Measurements from ENCODE around the gene PLEKHA5.

PLEKHA5 gene

DNA sequence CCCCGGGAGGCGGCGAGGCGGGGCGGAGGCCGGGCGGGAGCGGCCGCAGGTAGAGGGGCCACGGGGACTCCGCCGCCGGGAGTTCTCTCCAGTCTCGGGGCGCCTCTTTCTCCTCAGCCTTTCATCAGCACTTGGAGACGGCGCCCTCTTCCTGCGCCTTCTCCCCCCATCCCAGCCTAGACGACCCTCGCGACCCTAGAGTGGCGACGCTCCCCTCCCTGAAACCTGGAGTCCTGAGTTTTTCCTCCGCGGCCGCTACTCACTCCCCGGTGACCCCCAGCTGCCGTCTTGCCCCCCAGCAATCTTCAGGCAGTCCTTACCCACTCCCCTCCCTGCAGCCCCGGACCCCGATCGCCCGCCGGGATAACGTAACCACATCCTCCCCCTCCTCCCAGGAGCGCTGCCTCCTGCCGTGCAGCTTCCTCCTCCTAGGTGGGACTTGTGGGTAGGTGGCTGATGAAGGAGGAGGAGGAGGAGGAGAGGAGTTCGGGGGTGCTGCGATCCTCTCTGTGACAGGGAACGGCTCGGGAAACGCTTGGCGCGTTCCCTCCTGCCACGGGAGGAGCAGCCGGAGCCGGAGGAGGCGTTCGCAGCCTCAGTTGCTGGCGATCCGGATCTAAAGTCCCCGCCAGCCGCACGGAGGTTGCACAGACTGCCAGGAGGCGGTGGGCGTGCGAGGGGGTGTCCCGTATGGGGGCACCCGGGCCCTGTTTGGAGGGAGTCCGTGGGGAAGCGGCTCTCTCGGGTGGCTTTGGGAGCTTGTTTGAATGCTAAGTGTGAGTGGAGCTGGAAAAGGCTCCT is 891 bp downstream of the PLEKHA5 start:
- DNase-seq (ENCODE audit: low read depth), result no peak

DNA sequence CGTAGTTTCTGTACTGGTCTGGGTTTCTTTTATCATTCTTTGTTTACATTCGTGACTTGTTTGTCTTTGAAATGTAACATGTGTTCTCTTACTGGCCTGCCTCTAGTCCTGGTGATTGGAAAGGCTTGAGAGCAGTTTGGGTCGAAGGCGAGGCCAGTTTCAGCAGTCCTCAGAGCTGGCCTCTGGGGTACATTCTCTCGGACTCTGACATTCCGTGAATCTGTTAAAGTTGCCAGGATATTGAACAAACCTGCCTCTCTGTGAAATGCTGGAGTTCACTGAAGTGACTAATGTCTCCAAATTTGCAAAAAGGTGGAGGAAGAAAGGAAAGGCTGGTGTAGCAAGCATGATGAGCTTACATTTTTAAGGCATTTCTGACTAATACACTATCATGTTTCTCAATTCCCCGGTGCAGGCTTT is 1.5 kb downstream of the PLEKHA5 start:
- DNase-seq (ENCODE audit: low read depth), result no peak

DNA sequence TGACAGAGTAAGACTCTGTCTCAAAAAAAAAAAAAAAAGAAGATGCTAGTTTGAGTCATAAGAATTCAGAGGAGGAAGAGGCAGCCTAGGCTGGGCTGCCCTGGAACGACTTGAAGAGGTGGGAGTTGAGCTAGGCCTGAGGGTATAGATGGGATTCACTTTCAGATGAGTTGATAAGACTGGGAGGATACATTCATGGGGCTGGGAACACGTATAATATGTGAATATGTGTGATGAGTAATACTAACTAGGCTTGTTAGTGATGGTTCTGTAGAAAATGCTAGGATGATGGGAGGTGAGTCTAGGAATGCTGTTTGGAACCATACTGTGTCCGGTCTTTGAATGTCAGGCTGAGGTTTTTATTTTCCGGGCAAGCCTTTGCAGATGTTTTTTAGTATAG is 9.0 kb downstream of the PLEKHA5 start:
- DNase-seq (ENCODE audit: low read depth), result no peak

DNA sequence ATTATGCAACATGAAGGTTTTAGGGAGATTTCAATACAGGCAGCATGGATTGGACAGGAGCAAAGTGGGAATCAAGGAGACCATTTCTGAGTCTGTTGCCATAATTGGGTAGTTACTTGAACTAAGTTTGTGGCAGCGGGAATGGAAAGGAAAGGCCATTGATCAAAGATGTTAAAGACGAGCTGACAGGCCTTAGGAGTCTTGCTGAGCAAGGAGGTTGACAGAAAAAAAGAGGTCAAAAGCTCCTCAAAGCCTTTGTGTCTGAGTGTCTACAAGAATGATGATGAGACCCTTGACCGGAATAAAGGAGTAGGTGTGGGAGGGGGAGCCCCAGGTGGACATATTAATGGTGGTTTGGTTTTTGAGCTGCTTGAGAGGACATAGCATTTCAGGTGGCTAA is 9.4 kb downstream of the PLEKHA5 start:
- DNase-seq (ENCODE audit: low read depth), result no peak

DNA sequence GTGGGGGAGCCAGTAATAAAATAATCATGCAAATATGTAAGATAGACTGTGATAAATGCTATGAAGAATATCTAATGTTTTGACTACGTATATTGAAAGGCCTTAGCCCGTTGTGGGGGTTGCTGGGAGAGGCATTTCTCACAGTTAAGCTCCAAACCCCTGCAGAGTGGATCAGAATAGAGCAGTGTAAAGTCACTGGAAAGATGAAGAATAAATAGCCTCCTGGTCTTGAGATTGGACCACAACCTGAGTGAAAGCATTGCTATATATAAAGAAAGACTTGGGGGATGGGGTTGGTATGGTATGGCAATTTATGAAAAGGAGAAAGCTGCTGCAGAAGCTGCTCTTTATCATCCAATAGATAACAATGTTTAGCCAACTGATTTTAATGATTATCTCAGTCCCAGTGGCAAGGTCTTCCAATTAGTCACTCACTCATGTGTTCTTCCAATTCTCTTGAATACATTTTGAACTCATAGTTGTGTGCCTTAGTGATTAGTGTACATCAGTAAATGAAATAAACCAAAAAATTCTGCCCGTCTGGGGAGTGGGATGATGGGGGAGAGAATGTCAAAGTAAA is 10.2 kb downstream of the PLEKHA5 start:
- DNase-seq (ENCODE audit: low read depth), result no peak

DNA sequence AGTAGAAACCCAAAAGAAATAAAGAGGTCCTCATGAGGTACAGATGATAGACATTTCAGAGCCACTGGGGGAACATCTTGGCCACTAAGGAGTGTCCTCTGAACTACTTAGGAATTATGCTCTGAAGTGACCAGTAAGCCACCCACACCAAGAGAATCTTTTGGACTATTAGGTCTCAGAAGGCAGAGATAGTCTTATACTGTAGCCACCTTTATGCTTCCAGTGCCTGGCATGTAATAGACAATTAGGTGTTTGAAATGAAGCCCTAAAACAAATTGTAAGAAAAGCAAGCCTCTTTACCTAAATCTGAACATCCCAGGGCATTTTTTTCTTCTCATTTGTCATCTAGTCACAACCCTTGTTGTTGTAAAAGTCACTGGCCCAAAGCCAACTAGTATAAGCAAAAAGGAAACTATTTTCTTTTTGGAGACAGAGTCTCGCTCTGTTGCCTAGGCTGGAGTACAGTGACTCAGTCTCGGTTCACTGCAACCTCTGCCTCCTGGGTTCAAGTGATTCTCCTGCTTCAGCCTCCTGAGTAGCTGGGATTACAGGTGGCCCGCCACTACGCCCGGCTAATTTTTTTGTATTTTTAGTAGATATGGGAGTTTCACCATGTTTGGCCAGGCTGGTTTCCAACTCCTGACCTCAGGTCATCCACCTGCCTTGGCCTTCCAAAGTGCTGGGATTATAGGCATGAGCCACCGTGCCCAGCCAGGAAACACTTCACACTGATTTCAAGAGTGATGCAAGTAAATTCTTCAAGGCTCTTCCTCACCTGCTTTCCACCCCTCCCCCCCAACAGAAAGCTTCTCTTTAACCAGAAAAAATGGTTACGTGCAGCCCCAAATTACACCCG is 11.1 kb downstream of the PLEKHA5 start:
- no peak for DNase-seq (ENCODE audit: low read depth)

DNA sequence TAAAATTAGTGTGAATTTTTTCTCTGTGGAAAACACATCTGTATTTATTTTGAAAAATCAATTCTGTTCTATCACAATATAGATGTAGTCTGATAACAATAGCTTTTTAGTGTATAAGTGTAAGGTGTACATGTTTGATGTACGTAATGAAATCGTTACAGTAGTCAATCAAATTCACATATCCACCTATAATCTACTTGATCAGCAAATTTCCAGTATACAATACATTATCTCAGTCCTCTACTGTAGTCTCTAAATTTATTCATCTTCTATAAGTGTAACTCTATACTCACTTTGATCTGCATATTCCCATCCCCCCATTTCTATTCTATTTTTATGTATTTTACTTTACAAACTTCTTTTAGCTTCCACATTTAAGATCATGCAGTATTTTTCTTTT is 13.0 kb downstream of the PLEKHA5 start:
- no peak for DNase-seq (ENCODE audit: low read depth)

DNA sequence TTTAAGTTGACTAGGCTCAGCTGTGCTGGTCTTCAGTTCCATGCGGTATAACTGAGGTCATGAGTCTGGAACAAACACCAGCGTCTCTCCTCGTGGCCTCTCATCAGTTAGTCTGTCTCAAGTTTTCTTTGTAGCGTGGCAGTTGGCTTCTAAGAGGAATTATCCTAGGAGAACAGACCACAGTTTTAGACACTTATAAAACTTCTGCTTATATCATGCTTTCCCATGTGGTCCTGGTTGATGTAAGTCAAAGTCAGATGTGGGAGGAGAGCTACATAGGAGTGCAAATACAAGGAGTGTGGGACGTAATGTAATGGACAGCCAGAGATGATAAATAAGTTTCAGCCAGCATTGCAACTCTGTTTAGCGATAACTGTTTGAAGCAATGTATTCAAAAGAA is 14.8 kb downstream of the PLEKHA5 start:
- DNase-seq (ENCODE audit: low read depth), result no peak

DNA sequence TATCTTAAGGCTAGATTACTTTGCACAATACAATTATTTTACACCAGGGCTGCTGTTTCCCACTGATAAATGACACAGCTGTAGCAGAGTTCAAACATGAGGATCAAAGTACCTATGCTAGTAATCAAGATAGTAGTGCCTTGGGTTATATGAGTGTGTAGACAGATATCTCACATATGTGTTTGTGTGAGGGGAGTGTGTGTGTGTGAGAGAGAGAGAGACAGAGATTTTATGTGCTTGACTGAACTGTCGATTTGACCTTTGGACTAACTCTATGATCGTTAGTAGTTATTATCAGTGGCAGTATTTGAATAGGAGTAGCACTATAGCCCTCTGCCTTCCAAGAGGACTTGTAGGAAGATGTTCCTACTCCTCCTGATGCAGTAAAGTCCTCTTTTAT is 15.5 kb downstream of the PLEKHA5 start:
- DNase-seq (ENCODE audit: low read depth), result no peak

DNA sequence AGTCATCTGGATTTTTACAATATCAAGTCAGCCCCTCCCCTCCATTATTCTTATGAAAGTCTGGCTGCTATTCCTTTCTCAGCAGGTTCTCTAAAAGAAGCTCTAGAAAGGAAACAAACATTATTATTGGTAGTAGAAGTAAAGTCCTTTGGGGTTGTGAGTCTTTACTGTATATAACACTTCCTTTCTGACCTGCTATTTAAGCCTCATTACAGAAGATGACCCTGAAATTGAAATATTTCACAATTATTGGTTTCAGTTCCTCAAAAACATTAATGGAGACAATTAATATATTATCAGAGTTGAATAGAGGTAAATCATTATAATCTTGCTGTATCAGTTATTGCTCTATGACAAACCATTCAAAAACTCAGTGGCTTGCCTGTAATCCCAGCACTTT is 19.3 kb downstream of the PLEKHA5 start:
- no peak for DNase-seq (ENCODE audit: low read depth)

DNA sequence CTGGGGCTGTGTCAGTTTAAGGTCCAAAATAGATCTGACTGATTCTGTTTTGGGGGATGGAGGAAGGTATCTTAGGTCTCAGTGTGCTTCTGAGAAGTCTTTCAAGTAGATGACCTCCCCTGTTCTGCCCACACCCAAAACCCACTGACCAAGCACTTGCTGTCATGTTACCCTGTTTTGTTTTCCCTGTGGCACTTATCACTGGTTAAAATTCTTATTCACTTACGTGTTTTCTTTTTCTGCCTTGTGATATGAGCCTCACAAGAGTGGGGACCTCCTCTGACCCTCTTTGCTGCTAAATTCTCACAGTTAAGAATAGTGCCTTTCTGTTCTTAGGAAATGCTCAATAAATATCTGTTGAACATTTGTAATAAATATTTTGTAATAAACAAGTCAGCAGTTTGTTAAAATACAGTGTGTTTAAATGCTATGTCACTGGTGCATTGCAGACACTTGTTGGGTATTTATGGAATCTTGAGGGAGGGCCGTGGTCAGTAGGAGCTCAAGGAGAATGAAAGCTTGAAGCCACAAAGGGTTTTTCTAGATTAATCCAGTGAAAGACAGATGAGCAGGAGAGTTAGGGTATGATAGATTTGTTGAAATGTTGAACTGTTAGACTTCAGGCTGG is 20.9 kb downstream of the PLEKHA5 start:
- DNase-seq (ENCODE audit: low read depth), result no peak

DNA sequence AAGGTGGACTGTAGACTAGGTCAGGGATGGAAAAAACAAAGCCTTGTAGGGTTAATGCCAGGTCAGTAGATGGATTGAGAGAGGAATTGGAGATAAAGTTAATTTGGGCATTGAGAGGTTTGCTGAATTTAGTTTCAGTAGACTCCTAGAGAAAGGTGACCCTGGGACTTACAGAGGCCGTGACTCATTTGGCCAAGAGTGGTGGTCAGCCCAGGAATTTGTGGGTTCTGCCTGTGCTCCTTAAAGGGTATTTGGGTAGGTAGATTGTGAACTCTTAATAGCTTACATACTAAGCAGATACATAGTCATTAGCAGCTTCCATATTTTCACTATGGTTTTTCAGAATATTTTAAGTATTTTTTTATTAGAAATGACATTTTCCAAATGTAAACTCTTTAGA is 21.8 kb downstream of the PLEKHA5 start:
- no peak for DNase-seq (ENCODE audit: low read depth)

DNA sequence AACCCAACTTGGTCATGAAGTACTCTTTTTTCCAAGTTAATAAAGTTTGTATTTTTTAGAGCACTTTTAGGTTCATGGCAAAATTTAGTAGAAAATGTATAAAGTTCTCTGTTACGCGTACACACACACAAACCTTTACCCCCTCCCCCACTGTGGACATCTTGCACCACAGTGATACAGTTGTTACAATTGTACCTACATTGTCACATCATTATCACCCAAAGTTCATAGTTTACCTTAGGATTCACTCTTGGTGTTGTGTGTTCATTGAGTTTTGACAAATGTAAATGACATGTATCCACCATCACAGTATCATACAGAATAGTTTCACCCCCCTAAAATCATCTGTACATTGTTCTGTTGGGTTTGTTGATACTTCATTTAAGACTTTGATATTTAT is 23.9 kb downstream of the PLEKHA5 start:
- DNase-seq (ENCODE audit: low read depth), result no peak

DNA sequence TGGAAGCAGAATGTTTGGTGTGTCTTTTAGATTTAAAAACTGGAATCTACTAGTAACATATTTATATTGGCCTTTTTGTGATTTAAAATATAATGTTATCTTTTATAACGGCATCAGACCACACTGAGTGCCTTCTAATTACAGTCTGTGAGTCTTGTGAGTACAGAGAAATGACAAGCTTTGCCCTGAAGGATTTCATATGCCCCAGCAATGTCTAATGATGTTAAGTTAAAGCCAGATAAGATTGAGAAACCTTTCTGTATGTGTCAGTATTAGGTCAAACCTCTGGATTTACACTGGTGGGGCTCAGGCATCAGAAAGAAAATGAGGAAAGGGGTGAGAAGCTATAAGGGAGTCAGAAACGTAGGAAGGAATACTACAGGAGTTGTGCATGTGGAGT is 25.2 kb downstream of the PLEKHA5 start:
- no peak for DNase-seq (ENCODE audit: low read depth)

DNA sequence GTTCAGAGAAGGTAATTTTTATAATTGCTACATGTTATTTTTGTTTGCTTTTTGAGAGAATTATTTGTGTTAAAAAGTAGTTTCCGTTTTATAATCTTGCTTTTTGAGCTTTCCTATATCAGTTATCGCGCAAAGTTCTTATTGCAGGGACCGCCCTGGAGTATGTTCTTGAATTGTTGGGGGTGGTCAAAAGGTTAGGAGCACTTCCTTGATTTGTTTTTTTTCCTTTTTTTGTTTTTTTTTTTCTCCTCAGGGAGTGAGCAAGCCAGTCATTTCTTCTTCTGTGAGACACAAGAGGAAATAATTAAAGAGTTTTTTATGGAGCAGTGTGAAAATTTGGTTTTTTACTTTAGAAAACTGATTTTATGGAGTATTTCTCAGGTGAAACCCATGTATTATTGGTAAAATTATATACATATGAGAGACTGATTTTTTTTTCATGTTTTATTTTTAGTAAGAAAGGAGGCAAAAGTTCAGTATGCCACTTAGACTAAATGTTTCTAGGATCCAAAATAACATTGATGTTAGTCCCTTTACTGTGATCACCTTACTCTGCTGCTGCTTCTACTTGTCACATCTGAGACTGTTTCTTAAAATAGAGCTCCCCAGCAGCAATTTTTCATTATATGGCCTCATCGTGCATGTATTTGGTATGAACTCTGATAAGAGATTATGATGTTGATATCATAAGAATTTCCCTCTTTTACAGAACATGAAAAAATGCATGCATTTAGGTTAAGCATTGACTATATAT is 26.6 kb downstream of the PLEKHA5 start:
- DNase-seq (ENCODE audit: low read depth), result no peak

DNA sequence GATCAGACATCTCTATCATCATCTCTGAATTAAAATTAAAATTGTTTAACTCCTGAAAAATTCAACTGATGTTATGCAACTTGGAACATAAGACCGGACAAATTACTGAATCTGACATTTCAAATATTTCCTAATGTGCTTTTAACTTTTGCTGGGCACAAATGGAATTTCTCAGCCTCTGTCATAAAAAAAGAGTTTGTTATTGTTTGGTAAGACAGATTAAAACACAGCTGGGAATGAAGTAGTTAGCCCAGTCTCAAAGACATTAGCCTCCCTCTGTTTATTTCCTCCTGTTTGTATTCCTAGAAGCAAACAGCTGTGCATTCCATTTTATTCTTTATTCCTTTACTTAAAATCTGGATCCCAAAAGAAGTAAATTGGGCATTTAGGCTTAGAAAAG is 29.4 kb downstream of the PLEKHA5 start:
- no peak for DNase-seq (ENCODE audit: low read depth)

DNA sequence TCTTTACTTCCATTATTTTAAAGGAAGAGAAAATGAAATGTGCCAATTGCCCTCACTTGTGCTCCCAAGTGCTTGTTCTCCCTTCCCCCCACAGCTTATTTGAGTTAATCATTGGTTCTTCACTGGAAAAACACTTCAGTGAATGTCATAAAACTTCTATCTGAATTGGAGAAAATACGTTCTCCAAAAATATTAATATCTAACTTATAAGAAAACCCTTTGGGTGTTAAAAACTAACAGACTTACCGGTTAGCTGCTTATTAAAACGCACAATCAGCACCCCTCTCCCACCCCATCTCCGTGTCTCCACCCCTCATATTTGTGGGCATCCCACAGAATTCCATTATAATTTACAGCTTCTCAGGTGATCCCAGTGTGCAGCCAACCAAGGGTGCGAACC is 31.7 kb downstream of the PLEKHA5 start:
- no peak for DNase-seq (ENCODE audit: low read depth)

DNA sequence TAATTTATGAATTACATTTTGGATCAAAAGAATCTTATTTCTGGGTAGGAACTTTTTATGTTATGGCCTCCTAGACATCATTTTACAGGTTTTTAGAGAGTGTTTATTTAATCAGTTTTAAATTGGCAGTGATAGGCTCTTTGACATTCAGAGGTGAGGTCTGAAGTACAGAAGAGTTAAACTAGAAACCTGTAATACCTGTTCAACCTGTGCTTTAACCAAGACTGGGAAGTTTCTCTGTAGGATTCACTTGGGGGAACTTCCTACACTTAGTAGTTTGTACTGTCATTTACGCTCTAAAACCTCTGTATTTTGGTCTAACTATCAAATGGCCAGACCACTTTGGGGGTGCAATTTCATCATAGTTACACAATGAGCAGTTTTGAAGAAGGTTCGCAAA is 35.9 kb downstream of the PLEKHA5 start:
- no peak for DNase-seq (ENCODE audit: low read depth)

DNA sequence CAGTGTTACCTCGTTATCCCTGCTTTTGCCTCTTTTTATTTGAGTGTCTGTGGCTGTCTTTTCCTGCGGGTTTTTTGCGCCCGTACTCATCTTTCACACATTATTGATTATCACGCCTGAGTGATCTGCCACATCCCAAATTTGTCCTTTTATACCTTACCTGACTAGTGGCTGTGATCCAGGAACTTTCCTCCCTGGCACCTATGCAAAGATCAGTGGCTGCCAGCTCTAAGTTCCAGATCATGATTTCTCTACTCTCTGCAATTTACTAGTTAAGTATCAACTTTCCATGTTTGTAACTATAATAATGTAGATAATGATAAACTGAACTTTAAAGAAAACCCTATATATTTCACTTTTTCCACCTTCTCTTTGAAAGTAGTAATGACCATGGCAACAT is 36.9 kb downstream of the PLEKHA5 start:
- DNase-seq (ENCODE audit: low read depth), result no peak

DNA sequence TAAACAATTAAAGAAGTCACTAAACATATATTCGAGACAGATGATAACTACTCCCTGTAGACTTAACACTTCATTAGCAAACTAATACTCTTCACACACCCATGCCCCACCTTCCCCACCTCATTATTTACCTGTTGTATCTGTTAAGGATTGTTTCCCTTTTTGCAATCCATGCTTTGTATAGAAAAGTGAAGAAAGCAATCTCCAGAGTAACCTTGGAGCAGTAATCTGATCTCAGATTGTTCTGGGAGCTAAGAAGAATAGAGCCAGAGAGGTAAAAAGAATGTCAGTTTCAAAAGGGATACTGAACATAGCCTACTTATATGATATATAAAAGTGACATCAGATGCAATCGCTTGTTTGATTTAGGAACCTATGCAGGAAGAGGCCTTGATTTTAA is 37.4 kb downstream of the PLEKHA5 start:
- DNase-seq (ENCODE audit: low read depth), result no peak

DNA sequence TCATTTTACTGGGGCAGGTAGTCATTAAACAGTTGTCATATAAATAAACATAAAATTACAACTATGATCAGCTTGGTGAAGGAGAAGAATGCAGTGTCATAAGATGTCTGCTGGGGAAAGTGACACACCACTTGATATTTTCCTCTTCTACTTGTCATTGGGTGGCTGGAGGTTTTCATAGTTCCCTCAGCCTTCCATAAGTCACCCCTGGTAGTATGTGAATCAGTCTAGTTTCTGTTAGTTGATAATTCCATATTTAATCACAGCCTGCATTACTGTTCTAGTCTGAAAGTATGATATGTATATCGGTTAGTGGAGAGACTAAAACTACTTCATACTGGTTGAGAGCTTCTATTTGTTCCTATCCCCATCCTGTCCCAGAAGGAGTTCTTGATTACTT is 38.2 kb downstream of the PLEKHA5 start:
- no peak for DNase-seq (ENCODE audit: low read depth)

DNA sequence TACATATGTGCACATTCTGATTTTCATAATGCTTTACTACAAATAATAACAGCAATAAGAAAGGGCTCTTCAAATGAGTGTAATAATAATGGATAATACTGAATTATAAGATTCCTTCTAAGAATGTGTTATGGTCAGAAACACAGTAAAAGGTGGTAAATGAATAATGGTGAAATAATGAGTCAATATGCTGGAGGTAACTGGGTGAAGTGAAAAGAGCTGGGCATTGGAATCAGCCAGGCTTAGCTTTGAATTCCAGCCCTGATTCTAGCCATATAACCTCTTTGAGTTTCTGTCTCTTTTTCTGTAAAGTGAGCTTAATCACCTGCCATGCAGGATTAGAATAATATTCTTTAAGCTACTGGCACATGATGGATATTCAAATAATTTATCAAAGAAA is 39.1 kb downstream of the PLEKHA5 start:
- DNase-seq (ENCODE audit: low read depth), result no peak

Measured in stimulated activated CD8-positive, alpha-beta memory T cell treated with anti-CD3 and anti-CD28 coated beads, Interleukin-15, amount 100 ng/mL, for 24 hours (primary cell).